ENCODE results near the gene HPSE. TPM values are rescaled to one million over a fixed set of nuclear protein-coding genes. Genes with fewer than 3 reads are reported as not detected.

Gene HPSE
- total RNA-seq, 1 experiment from 2014 or later, result 12.6 TPM

- H3K79me2 ChIP-seq (ENCODE audit: insufficient read depth, low read length), result no peaks in the 10 kb centered on the region
- ChIA-PET RAD21 (ENCODE audit: low non-redundant PET in 1 of 2, low total read pairs in 2 of 2, uncharacterized antibody in 2 of 2, unreplicated experiment in 2 of 2) (no interaction called here), CTCF (no interaction called here), POLR2A (no interaction called here)
- no peaks in the 10 kb centered on the region for H4K20me1 ChIP-seq (ENCODE audit: insufficient read depth)
- no peak overlapping the region for H3K4me3 ChIP-seq (replicated peaks in 1 of 2; ENCODE audit: low read depth in 1 of 2, low read length in 2 of 2)
- no peaks in the 10 kb centered on the region for H3K4me1 ChIP-seq (ENCODE audit: control insufficient read depth in 1 of 2, insufficient read depth in 2 of 2, low read length in 2 of 2)
- no peaks in the 10 kb centered on the region for H3K9me2 ChIP-seq (ENCODE audit: insufficient read depth)
- H3K27ac ChIP-seq (ENCODE audit: low read depth, low read length), result no peak overlapping the region
- no TSS peak for BruUV-seq (replicated peaks)
- H3K27me3 ChIP-seq (ENCODE audit: insufficient read depth, low read length), result no peaks in the 10 kb centered on the region
- TF ChIP-seq POLR2A (IDR thresholded peaks at IDR 0.05; ENCODE audit: borderline replicate concordance, extremely low read depth, insufficient read depth, insufficient read length) (no peak), CTCF (IDR thresholded peaks at IDR 0.05 in 2 of 3, conservative IDR thresholded peaks at IDR 0.05 in 1 of 3; ENCODE audit: borderline replicate concordance in 1 of 3, insufficient read depth in 1 of 3, low read depth in 2 of 3, low read length in 2 of 3) (no peak), ATF3 (IDR thresholded peaks at IDR 0.05) (no peak), REST (IDR thresholded peaks at IDR 0.05; ENCODE audit: low read depth) (no peak), ZNF274 (IDR thresholded peaks at IDR 0.05; ENCODE audit: low read depth, low read length) (no peak), YY1 (IDR thresholded peaks at IDR 0.05; ENCODE audit: extremely low read depth, insufficient replicate concordance, low read depth, low read length) (no peak), RAD21 (IDR thresholded peaks at IDR 0.05; ENCODE audit: low read depth) (no peak), SP1 (IDR thresholded peaks at IDR 0.05; ENCODE audit: low read depth) (no peak), SRF (IDR thresholded peaks at IDR 0.05; ENCODE audit: low read depth) (no peak), CBX3 (IDR thresholded peaks at IDR 0.05; ENCODE audit: low read depth) (no peak), JUND (IDR thresholded peaks at IDR 0.05) (no peak), SIN3A (IDR thresholded peaks at IDR 0.05; ENCODE audit: low read depth) (no peak), EGR1 (IDR thresholded peaks at IDR 0.05; ENCODE audit: low read depth) (no peak), ZBTB33 (IDR thresholded peaks at IDR 0.05; ENCODE audit: extremely low read depth, insufficient replicate concordance, low read length) (no peak), POLR2AphosphoS5 (IDR thresholded peaks at IDR 0.05; ENCODE audit: low read depth, low read length) (no peak)
- no peak overlapping the region for H3K4me2 ChIP-seq (ENCODE audit: low read length)
- H3K9me3 ChIP-seq (ENCODE audit: control insufficient read depth in 1 of 2, insufficient read depth in 1 of 2, low read depth in 1 of 2, low read length in 2 of 2), result no peaks in the 10 kb centered on the region
- intact Hi-C loops (cut with micrococcal nuclease), result no loop called here
- no peak for DNase-seq (ENCODE audit: low read depth, low spot score)
- peaks cover 3 to 8% of the 10 kb centered on the region in 2 experiments; a peak in 1 of 4 replicates for H3K36me3 ChIP-seq (ENCODE audit: control insufficient read depth in 1 of 2, insufficient read depth in 2 of 2, low read length in 2 of 2)
- no peak for ATAC-seq
- H3K9ac ChIP-seq (ENCODE audit: low read length), result no peak overlapping the region
- no peak overlapping the region for H2AFZ ChIP-seq (ENCODE audit: low read depth, low read length, poor library complexity, severe bottlenecking)
Observed at GRCh38 chr4:83267121-83267829, 67.4 kb downstream of the HPSE start.
